ENCODE measurements around the gene LRIT2.

The LRIT2 gene

DNA sequence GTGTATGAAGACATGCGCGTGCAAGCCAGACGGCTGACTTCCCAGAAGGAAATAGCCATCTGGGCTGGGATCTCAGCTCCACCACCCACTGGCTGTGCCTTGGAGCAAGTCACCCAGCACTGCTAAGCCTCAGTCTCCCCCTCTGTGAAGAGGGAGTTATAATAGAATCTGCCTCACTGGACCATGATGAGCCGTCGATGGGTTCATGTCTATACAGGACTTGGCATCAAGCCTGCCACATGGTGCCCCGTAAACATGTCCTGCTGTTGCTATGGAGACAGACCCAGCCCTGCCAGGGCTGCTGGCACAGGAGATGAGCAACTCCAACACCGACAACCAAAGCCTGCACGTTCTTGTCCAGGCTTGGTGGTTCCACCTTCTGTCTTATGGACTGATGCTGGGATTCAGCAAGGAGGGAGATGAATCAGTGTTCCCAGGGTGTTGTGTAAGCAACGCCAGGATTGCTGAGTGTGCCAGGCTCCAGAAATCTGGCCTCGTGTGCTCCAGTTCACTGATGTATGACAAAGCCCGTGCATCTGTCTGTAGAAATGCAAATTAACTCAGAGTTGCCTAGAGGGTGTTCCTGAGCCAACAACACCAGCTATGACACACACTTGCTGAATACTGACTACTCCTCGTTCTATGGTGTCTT is 46.2 kb downstream of the LRIT2 start:
- H3K4me3 ChIP-seq (ENCODE audit: insufficient read length, low read depth), result no peak overlapping the region
- H3K36me3 ChIP-seq (ENCODE audit: insufficient read depth, insufficient read length, low read length), result no peaks in the 10 kb centered on the region
- H3K27me3 ChIP-seq (ENCODE audit: insufficient read depth, insufficient read length), result no peaks in the 10 kb centered on the region
- DNase-seq (ENCODE audit: low read depth, low spot score), result no peak
- H3K4me1 ChIP-seq (ENCODE audit: insufficient read depth, insufficient read length), result peaks cover 6% of the 10 kb centered on the region
- no peak overlapping the region for H3K9ac ChIP-seq (ENCODE audit: insufficient read length, low read depth)
- TF ChIP-seq SUZ12 (IDR thresholded peaks at IDR 0.05; ENCODE audit: extremely low read depth, insufficient read depth, insufficient read length), result no peak
- TF ChIP-seq ZNF274 (IDR thresholded peaks at IDR 0.05; ENCODE audit: low read depth, low read length), result no peak
- TF ChIP-seq YY1 (IDR thresholded peaks at IDR 0.05; ENCODE audit: insufficient read depth, insufficient read length), result no peak
- no peaks in the 10 kb centered on the region; the same call in 1 of the 2 replicates for H3K9me3 ChIP-seq (ENCODE audit: insufficient read depth, low read length)

DNA sequence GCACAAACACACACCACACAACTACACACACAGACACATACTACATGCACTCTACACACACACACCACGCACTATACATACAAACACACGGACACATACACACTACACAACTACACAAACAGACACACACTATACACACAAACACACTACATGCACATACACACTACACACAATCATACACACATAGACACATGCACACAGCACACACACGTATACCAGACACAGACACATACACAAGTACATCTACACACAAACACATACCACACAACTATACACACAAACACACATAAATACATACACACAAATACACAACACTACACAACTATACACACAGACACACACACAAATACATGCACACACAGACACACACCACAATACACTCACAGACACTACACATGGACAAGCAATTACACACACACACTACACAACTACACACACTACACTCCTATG is 47.2 kb downstream of the LRIT2 start:
- no peak overlapping the region for H3K4me3 ChIP-seq (ENCODE audit: insufficient read length, low read depth)
- no peaks in the 10 kb centered on the region for H3K36me3 ChIP-seq (ENCODE audit: insufficient read depth, insufficient read length, low read length)
- no peak for TF ChIP-seq YY1 (IDR thresholded peaks at IDR 0.05; ENCODE audit: insufficient read depth, insufficient read length)
- TF ChIP-seq ZNF274 (IDR thresholded peaks at IDR 0.05; ENCODE audit: low read depth, low read length), result no peak
- TF ChIP-seq SUZ12 (IDR thresholded peaks at IDR 0.05; ENCODE audit: extremely low read depth, insufficient read depth, insufficient read length), result no peak
- H3K4me1 ChIP-seq (ENCODE audit: insufficient read depth, insufficient read length), result peaks cover 6% of the 10 kb centered on the region
- no peaks in the 10 kb centered on the region; the same call in 1 of the 2 replicates for H3K9me3 ChIP-seq (ENCODE audit: insufficient read depth, low read length)
- DNase-seq (ENCODE audit: low read depth, low spot score), result no peak
- H3K27me3 ChIP-seq (ENCODE audit: insufficient read depth, insufficient read length), result no peaks in the 10 kb centered on the region
- no peak overlapping the region for H3K9ac ChIP-seq (ENCODE audit: insufficient read length, low read depth)

- Histone ChIP-seq H3K9me3 (ENCODE audit: insufficient read depth, low read length) (no peaks in the 10 kb centered on the region; the same call in 1 of the 2 replicates), H3K4me3 (ENCODE audit: insufficient read length, low read depth) (no peak overlapping the region), H3K4me1 (ENCODE audit: insufficient read depth, insufficient read length) (peaks cover 6% of the 10 kb centered on the region), H3K9ac (ENCODE audit: insufficient read length, low read depth) (no peak overlapping the region), H3K36me3 (ENCODE audit: insufficient read depth, insufficient read length, low read length) (no peaks in the 10 kb centered on the region), H3K27me3 (ENCODE audit: insufficient read depth, insufficient read length) (no peaks in the 10 kb centered on the region)
- DNase-seq (ENCODE audit: low read depth, low spot score), result no peak
- TF ChIP-seq ZNF274 (IDR thresholded peaks at IDR 0.05; ENCODE audit: low read depth, low read length) (no peak), YY1 (IDR thresholded peaks at IDR 0.05; ENCODE audit: insufficient read depth, insufficient read length) (no peak), SUZ12 (IDR thresholded peaks at IDR 0.05; ENCODE audit: extremely low read depth, insufficient read depth, insufficient read length) (no peak)
These were observed 47.7 kb downstream of the LRIT2 start for GRCh38 chr10:84177541-84178141.

GRCh38 chr10:84176836-84177474 is 48.4 kb downstream of the LRIT2 start:
- no peak for DNase-seq (ENCODE audit: low read depth, low spot score)
- Histone ChIP-seq H3K36me3 (ENCODE audit: insufficient read depth, insufficient read length, low read length) (no peaks in the 10 kb centered on the region), H3K9ac (ENCODE audit: insufficient read length, low read depth) (no peak overlapping the region), H3K4me1 (ENCODE audit: insufficient read depth, insufficient read length) (peaks cover 6% of the 10 kb centered on the region), H3K4me3 (ENCODE audit: insufficient read length, low read depth) (no peak overlapping the region), H3K27me3 (ENCODE audit: insufficient read depth, insufficient read length) (no peaks in the 10 kb centered on the region), H3K9me3 (ENCODE audit: insufficient read depth, low read length) (no peaks in the 10 kb centered on the region; the same call in 1 of the 2 replicates)
- TF ChIP-seq SUZ12 (IDR thresholded peaks at IDR 0.05; ENCODE audit: extremely low read depth, insufficient read depth, insufficient read length), result no peak
- no peak for TF ChIP-seq ZNF274 (IDR thresholded peaks at IDR 0.05; ENCODE audit: low read depth, low read length)
- TF ChIP-seq YY1 (IDR thresholded peaks at IDR 0.05; ENCODE audit: insufficient read depth, insufficient read length), result no peak

DNA sequence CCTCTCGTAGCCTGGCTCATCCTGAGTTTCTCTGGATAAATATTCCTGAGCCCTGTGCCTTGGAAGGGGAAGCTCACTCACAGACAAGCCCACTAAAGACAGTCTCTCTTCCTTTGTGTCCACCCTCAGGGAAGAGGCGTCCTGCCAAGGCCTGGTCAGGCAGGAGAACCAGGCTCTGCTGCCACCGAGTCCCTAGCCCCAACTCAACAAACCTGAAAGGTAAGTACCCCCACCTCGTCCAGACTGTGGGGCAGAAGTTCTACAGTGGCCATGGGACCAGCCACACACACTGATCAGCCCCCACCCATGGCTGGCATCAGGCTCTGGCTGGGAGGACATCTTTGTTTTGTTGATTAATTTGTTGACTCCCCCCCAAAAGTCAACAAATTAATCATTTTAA is 49.0 kb downstream of the LRIT2 start:
- Histone ChIP-seq H3K27me3 (ENCODE audit: insufficient read depth, insufficient read length) (no peaks in the 10 kb centered on the region), H3K9me3 (ENCODE audit: insufficient read depth, low read length) (no peaks in the 10 kb centered on the region), H3K4me3 (ENCODE audit: insufficient read length, low read depth) (no peak overlapping the region), H3K4me1 (ENCODE audit: insufficient read depth, insufficient read length) (peaks cover 6% of the 10 kb centered on the region), H3K36me3 (ENCODE audit: insufficient read depth, insufficient read length, low read length) (no peaks in the 10 kb centered on the region), H3K9ac (ENCODE audit: insufficient read length, low read depth) (no peak overlapping the region)
- TF ChIP-seq ZNF274 (IDR thresholded peaks at IDR 0.05; ENCODE audit: low read depth, low read length) (no peak), SUZ12 (IDR thresholded peaks at IDR 0.05; ENCODE audit: extremely low read depth, insufficient read depth, insufficient read length) (no peak), YY1 (IDR thresholded peaks at IDR 0.05; ENCODE audit: insufficient read depth, insufficient read length) (no peak)
- no peak for DNase-seq (ENCODE audit: low read depth, low spot score)

- no peak for DNase-seq (ENCODE audit: low read depth, low spot score)
- Histone ChIP-seq H3K4me3 (ENCODE audit: insufficient read length, low read depth) (no peak overlapping the region), H3K9me3 (ENCODE audit: insufficient read depth, low read length) (no peaks in the 10 kb centered on the region), H3K36me3 (ENCODE audit: insufficient read depth, insufficient read length, low read length) (no peaks in the 10 kb centered on the region), H3K27me3 (ENCODE audit: insufficient read depth, insufficient read length) (no peaks in the 10 kb centered on the region), H3K9ac (ENCODE audit: insufficient read length, low read depth) (no peak overlapping the region), H3K4me1 (ENCODE audit: insufficient read depth, insufficient read length) (peaks cover 6% of the 10 kb centered on the region)
- TF ChIP-seq SUZ12 (IDR thresholded peaks at IDR 0.05; ENCODE audit: extremely low read depth, insufficient read depth, insufficient read length) (no peak), ZNF274 (IDR thresholded peaks at IDR 0.05; ENCODE audit: low read depth, low read length) (no peak), YY1 (IDR thresholded peaks at IDR 0.05; ENCODE audit: insufficient read depth, insufficient read length) (no peak)
These were observed 49.9 kb downstream of the LRIT2 start for GRCh38 chr10:84175436-84175835.

DNA sequence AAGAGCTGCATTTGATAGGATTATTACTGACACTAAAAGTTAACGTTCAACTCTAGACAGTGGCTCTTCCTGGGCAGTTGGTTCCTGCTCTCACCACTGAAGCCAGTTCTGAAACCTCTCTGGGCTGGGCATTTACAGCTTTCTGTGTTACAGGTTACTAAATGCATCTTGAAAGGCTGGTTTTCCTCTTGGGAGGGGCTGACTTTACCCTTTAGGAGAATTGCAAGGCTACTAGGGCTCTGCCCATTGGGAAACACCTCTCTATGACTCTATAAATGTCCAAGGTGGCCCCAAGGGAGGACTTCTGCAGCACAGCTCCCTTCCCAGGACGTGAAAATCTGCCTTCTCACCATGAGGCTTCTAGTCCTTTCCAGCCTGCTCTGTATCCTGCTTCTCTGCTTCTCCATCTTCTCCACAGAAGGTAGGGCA is 51.8 kb downstream of the LRIT2 start, which contains the start of gene GPR15LG:
Gene GPR15LG, plus strand, starts transcription at position 301 of the 429 bp plus-strand sequence. Its CDS starts 51 bp downstream, at position 352.
- H3K4me3 ChIP-seq (ENCODE audit: insufficient read length, low read depth), result no peak within 1 kb of the TSS

More for the DNA sequence above, 51.8 kb downstream of the LRIT2 start, which contains the start of gene GPR15LG:
- Histone ChIP-seq H3K9ac (ENCODE audit: insufficient read length, low read depth) (no peak within 1 kb of the TSS), H3K36me3 (ENCODE audit: insufficient read depth, insufficient read length, low read length) (no peaks in the 10 kb centered on the region), H3K27me3 (ENCODE audit: insufficient read depth, insufficient read length) (no peaks in the 10 kb centered on the region), H3K4me1 (ENCODE audit: insufficient read depth, insufficient read length) (no peaks in the 10 kb centered on the region), H3K9me3 (ENCODE audit: insufficient read depth, low read length) (no peaks in the 10 kb centered on the region)
- no peak for TF ChIP-seq YY1 (IDR thresholded peaks at IDR 0.05; ENCODE audit: insufficient read depth, insufficient read length)
- no peak for TF ChIP-seq ZNF274 (IDR thresholded peaks at IDR 0.05; ENCODE audit: low read depth, low read length)
- no peak for TF ChIP-seq SUZ12 (IDR thresholded peaks at IDR 0.05; ENCODE audit: extremely low read depth, insufficient read depth, insufficient read length)
- no peak for DNase-seq (ENCODE audit: low read depth, low spot score)

Measured in NT2/D1 (cell line).